GM21360 (cell line): ENCODE results near the gene DONSON.

Experiments used
- ATAC-seq: cut with Tn5 transposase; IDR thresholded peaks from one replicate; pipeline ENCODE4 v1.9.1; 2021; ENCODE audit warnings: mild to moderate bottlenecking, moderate library complexity; ENCODE audit not compliant: unreplicated experiment

Gene DONSON

DNA sequence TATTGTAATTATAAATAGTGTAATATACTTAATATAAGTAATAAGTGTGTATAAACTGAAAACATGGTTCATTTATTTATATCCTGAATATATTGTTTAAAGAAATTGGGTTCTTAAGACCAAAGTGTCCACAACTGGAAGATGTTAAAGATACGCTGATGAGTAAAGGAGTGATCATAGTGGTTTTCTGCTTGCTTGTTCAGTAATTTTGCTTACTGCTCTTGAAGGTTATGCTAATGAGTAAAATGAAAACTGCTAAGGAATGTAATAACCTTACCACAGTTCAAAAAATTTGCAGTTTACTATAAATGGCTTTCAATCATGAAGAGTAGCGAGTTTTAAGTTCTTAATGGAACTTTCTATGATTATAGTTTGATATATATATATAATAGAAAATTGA lies 22.0 kb downstream of the DONSON start:
- no peak for ATAC-seq

GRCh38 chr21:33562389-33562788 lies 26.1 kb downstream of the DONSON start:
- no peak for ATAC-seq

- no peak for ATAC-seq
Measured at GRCh38 chr21:33561373-33561772, 27.1 kb downstream of the DONSON start.

- no peak for ATAC-seq
Measured at GRCh38 chr21:33560965-33561364, 27.5 kb downstream of the DONSON start.

GRCh38 chr21:33559813-33560212 lies 28.7 kb downstream of the DONSON start:
- no peak for ATAC-seq

- no peak for ATAC-seq
Measured at GRCh38 chr21:33558777-33559421, 29.6 kb downstream of the DONSON start.

DNA sequence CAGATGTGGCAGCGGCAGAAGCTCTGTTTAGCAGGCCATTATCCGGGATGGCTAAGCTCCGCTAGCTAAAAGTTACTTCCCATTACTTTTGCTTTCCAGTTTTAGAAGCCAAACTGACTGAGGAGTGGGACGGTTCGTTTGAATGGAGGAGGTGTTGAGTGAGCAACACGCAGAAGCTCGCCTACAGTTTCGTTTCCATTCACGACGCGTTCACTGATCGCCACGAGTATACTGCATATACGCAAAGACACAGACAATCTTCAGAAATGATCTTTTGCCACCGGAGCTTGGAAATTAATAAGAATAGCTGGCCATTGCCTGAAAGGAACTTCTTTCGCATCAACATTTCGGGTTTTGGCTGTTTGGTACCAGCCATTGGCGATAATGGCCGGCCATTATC lies 31.0 kb downstream of the DONSON start:
- ATAC-seq = no peak

GRCh38 chr21:33554982-33555344 lies 33.5 kb downstream of the DONSON start:
- no peak for ATAC-seq

GRCh38 chr21:33554236-33554981 lies 34.1 kb downstream of the DONSON start:
- no peak for ATAC-seq

DNA sequence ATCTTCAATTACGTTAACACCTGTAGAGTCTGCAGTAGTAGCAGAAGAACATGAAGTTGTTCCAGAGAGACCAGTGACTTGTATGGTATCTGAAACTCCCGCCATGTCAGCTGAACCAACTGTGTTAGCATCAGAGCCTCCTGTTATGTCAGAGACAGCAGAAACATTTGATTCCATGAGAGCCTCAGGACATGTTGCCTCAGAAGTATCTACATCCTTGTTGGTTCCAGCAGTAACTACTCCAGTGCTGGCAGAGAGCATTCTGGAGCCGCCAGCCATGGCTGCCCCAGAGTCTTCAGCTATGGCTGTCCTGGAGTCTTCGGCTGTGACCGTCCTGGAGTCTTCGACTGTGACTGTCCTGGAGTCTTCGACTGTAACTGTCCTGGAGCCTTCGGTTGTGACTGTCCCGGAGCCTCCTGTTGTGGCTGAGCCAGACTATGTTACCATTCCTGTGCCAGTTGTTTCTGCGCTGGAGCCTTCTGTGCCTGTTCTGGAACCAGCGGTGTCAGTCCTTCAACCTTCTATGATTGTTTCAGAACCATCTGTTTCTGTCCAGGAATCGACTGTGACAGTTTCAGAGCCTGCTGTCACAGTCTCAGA lies 35.4 kb downstream of the DONSON start:
- no peak for ATAC-seq

- ATAC-seq = no peak
Measured at GRCh38 chr21:33552093-33552998, 36.1 kb downstream of the DONSON start.

DNA sequence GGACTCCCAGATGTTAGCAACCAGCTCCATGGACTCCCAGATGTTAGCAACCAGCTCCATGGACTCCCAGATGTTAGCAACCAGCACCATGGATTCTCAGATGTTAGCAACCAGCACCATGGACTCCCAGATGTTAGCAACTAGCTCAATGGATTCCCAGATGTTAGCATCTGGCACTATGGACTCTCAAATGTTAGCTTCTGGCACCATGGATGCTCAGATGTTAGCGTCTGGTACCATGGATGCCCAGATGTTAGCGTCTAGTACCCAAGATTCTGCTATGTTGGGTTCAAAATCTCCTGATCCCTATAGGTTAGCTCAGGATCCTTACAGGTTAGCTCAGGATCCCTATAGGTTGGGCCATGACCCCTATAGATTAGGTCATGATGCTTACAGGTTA lies 36.8 kb downstream of the DONSON start:
- no peak for ATAC-seq

DNA sequence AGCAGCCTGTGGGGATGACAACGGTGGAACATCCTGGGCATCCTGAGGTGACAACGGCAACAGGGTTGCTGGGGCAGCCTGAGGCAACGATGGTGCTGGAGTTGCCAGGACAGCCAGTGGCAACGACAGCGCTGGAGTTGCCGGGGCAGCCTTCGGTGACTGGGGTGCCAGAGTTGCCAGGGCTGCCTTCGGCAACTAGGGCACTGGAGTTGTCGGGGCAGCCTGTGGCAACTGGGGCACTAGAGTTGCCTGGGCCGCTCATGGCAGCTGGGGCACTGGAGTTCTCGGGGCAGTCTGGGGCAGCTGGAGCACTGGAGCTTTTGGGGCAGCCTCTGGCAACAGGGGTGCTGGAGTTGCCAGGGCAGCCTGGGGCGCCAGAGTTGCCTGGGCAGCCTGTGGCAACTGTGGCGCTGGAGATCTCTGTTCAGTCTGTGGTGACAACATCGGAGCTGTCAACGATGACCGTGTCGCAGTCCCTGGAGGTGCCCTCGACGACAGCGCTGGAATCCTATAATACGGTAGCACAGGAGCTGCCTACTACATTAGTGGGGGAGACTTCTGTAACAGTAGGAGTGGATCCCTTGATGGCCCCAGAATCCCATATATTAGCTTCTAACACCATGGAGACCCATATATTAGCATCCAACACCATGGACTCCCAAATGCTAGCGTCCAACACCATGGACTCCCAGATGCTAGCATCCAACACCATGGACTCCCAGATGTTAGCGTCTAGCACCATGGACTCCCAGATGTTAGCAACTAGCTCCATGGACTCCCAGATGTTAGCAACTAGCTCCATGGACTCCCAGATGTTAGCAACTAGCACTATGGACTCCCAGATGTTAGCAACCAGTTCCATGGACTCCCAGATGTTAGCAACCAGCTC lies 37.5 kb downstream of the DONSON start:
- ATAC-seq = no peak

GRCh38 chr21:33549848-33550771 lies 38.4 kb downstream of the DONSON start:
- ATAC-seq = no peak

GRCh38 chr21:33546086-33546485 lies 42.4 kb downstream of the DONSON start:
- no peak for ATAC-seq

GRCh38 chr21:33544451-33545195 lies 43.9 kb downstream of the DONSON start:
- ATAC-seq = no peak

DNA sequence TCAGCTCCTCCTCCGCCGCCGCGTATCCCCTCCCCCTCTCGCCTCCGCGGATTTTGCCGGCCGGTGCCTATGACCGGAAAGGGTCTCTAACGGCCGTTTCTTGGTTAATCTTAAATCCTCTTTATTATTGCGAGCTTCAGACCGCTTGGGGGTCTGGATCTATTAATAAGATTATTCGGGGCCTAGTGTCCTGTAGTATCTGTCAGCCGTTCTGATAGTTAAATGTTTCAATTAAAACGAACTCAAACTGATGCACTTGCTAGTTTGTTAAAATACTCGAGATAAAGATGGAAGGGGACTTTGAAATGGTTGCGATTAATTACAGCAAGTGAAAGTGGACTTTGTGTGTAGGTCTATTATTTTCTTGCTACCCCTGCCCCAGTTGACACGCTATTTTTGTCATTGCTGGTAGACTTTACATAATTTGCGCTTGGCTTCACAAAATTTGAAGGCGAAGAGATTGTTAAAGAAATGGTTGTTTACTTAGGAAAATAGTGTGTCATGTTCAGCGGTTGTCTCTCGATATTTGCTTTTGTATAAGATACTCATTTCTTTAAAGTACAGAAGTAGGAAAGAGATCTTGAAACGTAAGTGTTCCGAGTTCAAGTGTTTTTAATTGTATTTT lies 44.9 kb downstream of the DONSON start:
- ATAC-seq = peak; percentile 19
